Daoy (cell line): Measurements from ENCODE around the gene APBB1. TPM values are rescaled to one million over a fixed set of nuclear protein-coding genes. Genes with fewer than 3 reads are reported as not detected.

ENCODE experiments used
- DNase-seq: peaks from one replicate; pipeline ENCODE4 v3.0.0-alpha.2; 2015; ENCODE audit warnings: low read depth
- total RNA-seq: library from RNA; depleted of rRNA; stranded (reverse); fragments of >200 nt; shearing (Covaris generic); gene quantifications from 2 replicates; pipeline ENCODE4 v1.2.3, GENCODE V29; 2014; rRNA removed

The APBB1 gene
- total RNA-seq, 1 experiment from 2014 or later: 6.7 TPM

GRCh38 chr11:6351782-6352382 lies 67.0 kb downstream of the APBB1 start:
- DNase-seq: no peak

DNA sequence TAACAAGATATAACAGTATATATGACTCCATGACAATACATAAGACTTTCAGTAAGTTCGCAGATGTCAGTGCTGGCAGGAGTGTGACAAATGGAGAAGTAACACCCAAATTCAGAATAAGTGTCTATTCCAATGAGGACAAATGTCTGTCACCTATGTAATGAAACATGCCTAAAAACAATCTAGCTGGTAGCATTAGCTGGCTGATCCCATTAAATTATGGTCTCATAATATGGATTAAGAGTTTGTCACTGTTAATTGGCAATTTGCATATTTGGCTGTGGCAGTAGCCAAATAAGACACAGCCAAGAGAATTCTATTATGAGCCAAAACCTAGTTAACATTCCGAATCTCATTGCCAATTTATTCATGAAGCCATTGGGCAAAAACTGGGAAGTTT lies 68.4 kb downstream of the APBB1 start:
- DNase-seq: no peak

GRCh38 chr11:6350043-6350442 lies 68.9 kb downstream of the APBB1 start:
- DNase-seq: no peak

- no peak for DNase-seq
Observed at GRCh38 chr11:6345366-6345765, 73.5 kb downstream of the APBB1 start.

Other genes starting within 250 kb of the APBB1 start
- gene OR52B2, start 248.8 kb downstream of the APBB1 start, total RNA-seq: not detected in 2 replicates
- gene OR52W1, start 219.9 kb downstream of the APBB1 start, total RNA-seq: not detected in 2 replicates
- not detected in 2 replicates for gene C11orf42, start 213.5 kb downstream of the APBB1 start, total RNA-seq
- 10.6 and 14.9 TPM in 2 replicates for gene FHIP1B, start 184.5 kb downstream of the APBB1 start, total RNA-seq
- gene CNGA4, start 180.0 kb downstream of the APBB1 start, total RNA-seq: not detected in 2 replicates
- gene CCKBR, start 159.3 kb downstream of the APBB1 start, total RNA-seq: not detected in 2 replicates
- gene CAVIN3, start 98.6 kb downstream of the APBB1 start, total RNA-seq: 173 and 189 TPM in 2 replicates
- gene SMPD1, start 28.6 kb downstream of the APBB1 start, total RNA-seq: 7.5 and 10.9 TPM in 2 replicates
- gene HPX, start 21.9 kb upstream of the APBB1 start, total RNA-seq: 0.06 TPM in 1 of 2 replicates, not detected in the other
- gene TRIM3, start 54.8 kb upstream of the APBB1 start, total RNA-seq: 9.4 and 16.4 TPM in 2 replicates
- 42.5 and 58.7 TPM in 2 replicates for gene ARFIP2, start 62.2 kb upstream of the APBB1 start, total RNA-seq
- gene TIMM10B, start 62.4 kb upstream of the APBB1 start, total RNA-seq: 24.7 and 43.4 TPM in 2 replicates
- 3.6 and 4.2 TPM in 2 replicates for gene DNHD1, start 78.2 kb upstream of the APBB1 start, total RNA-seq
- gene RRP8, start 184.5 kb upstream of the APBB1 start, total RNA-seq: 17.4 and 17.9 TPM in 2 replicates
- 120 and 140 TPM in 2 replicates for gene ILK, start 184.7 kb upstream of the APBB1 start, total RNA-seq
- gene TAF10, start 193.1 kb upstream of the APBB1 start, total RNA-seq: 53.0 and 57.0 TPM in 2 replicates
- gene TPP1, start 200.3 kb upstream of the APBB1 start, total RNA-seq: 2.5 and 14.9 TPM in 2 replicates
- 0.74 and 1.3 TPM in 2 replicates for gene DCHS1, start 236.7 kb upstream of the APBB1 start, total RNA-seq